Body of pancreas (tissue), 4 donors: Measurements from ENCODE around the gene URB2. TPM values are rescaled to one million over a fixed set of nuclear protein-coding genes. Genes with fewer than 3 reads are reported as not detected.
"Not testable (repeated sequence)": the region's sequence is repeated elsewhere in the genome, so short reads cannot be mapped to it uniquely, and the experiment has no call there.

Source experiments
- ATAC-seq: fragments of 150-250 bp; one replicate; pipeline ENCODE4 v1.9.1; 2016
- DNase-seq, 4 donors: peaks; one replicate each; pipeline ENCODE4 v3.0.0-alpha.2; 2019
- H3K27ac ChIP-seq, 4 donors: fragments of 200-600 bp; sonication (generic); 1 replicate in 3 of 4; 2 replicates in 1 of 4; pipeline versions ENCODE4 v1.5.1 to v1.6.1; 2016 to 2019; ENCODE audit warnings: mild to moderate bottlenecking in 1 of 4, mixed read lengths in 1 of 4, moderate library complexity in 1 of 4
- H3K27me3 ChIP-seq, 2 donors: fragments of 200-600 bp; sonication (generic); one replicate each; pipeline ENCODE4 v1.6.0; 2016; ENCODE audit warnings: mild to moderate bottlenecking in 1 of 2
- H3K36me3 ChIP-seq, 2 donors: fragments of 200-600 bp; sonication (generic); replicated peaks in 1 of 2; 2 replicates each; pipeline ENCODE4 v1.5.1; 2016; ENCODE audit warnings: low read depth in 2 of 2; ENCODE audit not compliant: insufficient read depth in 1 of 2
- H3K4me1 ChIP-seq: fragments of 200-600 bp; sonication (generic); one replicate; pipeline ENCODE4 v1.6.0; 2016
- H3K4me3 ChIP-seq, 2 donors: fragments of 200-600 bp; sonication (generic); 1 replicate in 1 of 2; 2 replicates in 1 of 2; pipeline ENCODE4 v1.5.1; 2016 to 2019
- H3K9me3 ChIP-seq, 3 donors: fragments of 200-600 bp; sonication (generic); 1 replicate in 2 of 3; 2 replicates in 1 of 3; pipeline ENCODE4 v1.5.1; 2016
- CTCF ChIP-seq, 7 experiments: fragments of 450-650 bp in 4 of 7; fragments of 200-600 bp in 3 of 7; sonication (generic) in 3 of 7; IDR thresholded peaks; one replicate each; pipeline ENCODE4 v1.5.1; 2016 to 2019; ENCODE audit warnings: antibody characterized with exemption in 7 of 7
- POLR2A ChIP-seq, 3 donors: fragments of 450-650 bp; IDR thresholded peaks; one replicate each; pipeline ENCODE4 v1.6.1; 2016; ENCODE audit warnings: antibody characterized with exemption in 3 of 3, mild to moderate bottlenecking in 2 of 3
- WGBS, 2 donors: methylation state at CpG; one replicate each; pipeline ENCODE4 v1.1.5; 2017; 5-methylcytosine and 5-hydroxymethylcytosine counted together
- intact Hi-C: fragments of 100-400 bp; cut with DNase I; formaldehyde crosslinking; loops from one replicate; pipeline ENCODE4 v1.15.1; 2023
- total RNA-seq, 2 donors: library from RNA; depleted of rRNA; stranded (reverse); fragments of >200 nt; gene quantifications; one replicate each; pipeline ENCODE4 v1.1.0, GENCODE V29; 2016

URB2 gene
- total RNA-seq, 2 donors from 2014 or later, result 4.2 to 8.2 TPM

GRCh38 chr1:229594227-229595008 is 31.6 kb upstream of the URB2 start:
- Histone ChIP-seq H3K36me3 (peaks cover 8 to 10% of the 10 kb centered on the region in 2 donors), H3K27ac (no peak overlapping the region), H3K4me3 (no peak overlapping the region), H3K27me3 (no peaks in the 10 kb centered on the region), H3K9me3 (no peaks in the 10 kb centered on the region), H3K4me1 (no peaks in the 10 kb centered on the region)
- ATAC-seq (no peak), DNase-seq (no peak)
- intact Hi-C loops, result no loop called here
- TF ChIP-seq POLR2A (IDR thresholded peaks at IDR 0.05) (no peak), CTCF (IDR thresholded peaks at IDR 0.05) (no peak)
- 93 to 96% methylated on average over 30 to 34 of the region's 34 CpGs for WGBS, 2 donors

DNA sequence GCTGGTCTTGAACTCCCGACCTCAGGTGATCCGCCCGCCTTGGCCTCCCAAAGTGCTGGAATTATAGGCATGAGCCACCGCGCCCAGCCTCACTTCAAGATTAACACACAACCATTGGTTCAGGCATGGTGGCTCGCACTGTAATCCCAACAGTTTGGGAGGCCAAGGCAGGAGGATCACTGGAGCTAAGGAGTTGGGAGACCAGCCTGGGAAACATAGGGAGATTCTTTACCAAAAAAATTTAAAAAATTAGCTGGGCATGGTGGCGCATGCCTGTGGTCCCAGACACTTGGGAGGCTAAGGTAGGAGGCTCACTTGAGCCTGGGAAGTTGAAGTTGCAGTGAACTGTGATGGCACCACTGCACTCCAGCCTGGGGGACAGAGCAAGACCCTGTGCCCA is 30.2 kb upstream of the URB2 start:
- H3K27me3 ChIP-seq, ATAC-seq, H3K4me3 ChIP-seq, H3K4me1 ChIP-seq, DNase-seq, H3K27ac ChIP-seq, H3K9me3 ChIP-seq, intact Hi-C loops: not testable (repeated sequence)
- H3K36me3 ChIP-seq, result peaks cover 8 to 10% of the 10 kb centered on the region in 2 donors
- 97 to 98% methylated on average over 3 to 7 of the region's 7 CpGs for WGBS, 2 donors

- H3K27me3 ChIP-seq, result no peaks in the 10 kb centered on the region
- ATAC-seq, result peak; percentile 63
- 70 to 83% methylated on average over 7 of the region's 7 CpGs for WGBS, 2 donors
These were observed 28.9 kb upstream of the URB2 start for GRCh38 chr1:229596925-229597699.

GRCh38 chr1:229597877-229598276 is 28.2 kb upstream of the URB2 start:
- Histone ChIP-seq H3K36me3 (peaks cover 8 to 12% of the 10 kb centered on the region in 2 donors), H3K27ac (peak overlapping the region in 1 of 4 donors; percentile 10), H3K9me3 (no peaks in the 10 kb centered on the region), H3K4me3 (no peak overlapping the region), H3K4me1 (no peaks in the 10 kb centered on the region), H3K27me3 (no peaks in the 10 kb centered on the region)
- WGBS, 2 donors, result 68 to 74% methylated on average over 3 of the region's 3 CpGs
- ATAC-seq (no peak), DNase-seq (no peak)
- TF ChIP-seq CTCF (IDR thresholded peaks at IDR 0.05) (no peak), POLR2A (IDR thresholded peaks at IDR 0.05) (no peak)
- intact Hi-C loops, result no loop called here

More at GRCh38 chr1:229596925-229597699, 28.9 kb upstream of the URB2 start:
- TF ChIP-seq CTCF (IDR thresholded peaks at IDR 0.05) (no peak), POLR2A (IDR thresholded peaks at IDR 0.05) (no peak)
- intact Hi-C loops, result no loop called here
- DNase-seq, result peak in 3 of 4 donors; percentile 25 to 48 (median 27)
- H3K27ac ChIP-seq, result peak overlapping the region in 2 of 4 donors; percentile 10 to 24
- H3K9me3 ChIP-seq, result no peaks in the 10 kb centered on the region
- peaks cover 8 to 10% of the 10 kb centered on the region in 2 donors for H3K36me3 ChIP-seq
- no peak overlapping the region for H3K4me3 ChIP-seq
- H3K4me1 ChIP-seq, result no peaks in the 10 kb centered on the region

GRCh38 chr1:229599218-229599954 is 26.7 kb upstream of the URB2 start:
- intact Hi-C loops, result no loop called here
- H3K4me3 ChIP-seq, result no peak overlapping the region
- no peak for TF ChIP-seq POLR2A (IDR thresholded peaks at IDR 0.05)
- TF ChIP-seq CTCF (IDR thresholded peaks at IDR 0.05), result no peak
- ATAC-seq, result no peak
- H3K27me3 ChIP-seq, result no peaks in the 10 kb centered on the region
- H3K4me1 ChIP-seq, result no peaks in the 10 kb centered on the region
- no peak for DNase-seq
- 94 to 98% methylated on average over 3 of the region's 3 CpGs for WGBS, 2 donors
- H3K9me3 ChIP-seq, result no peaks in the 10 kb centered on the region
- no peak overlapping the region for H3K27ac ChIP-seq
- peaks cover 1 to 8% of the 10 kb centered on the region in 2 donors for H3K36me3 ChIP-seq
